Measurements from ENCODE around the gene POLR2A. TPM values are rescaled to one million over a fixed set of nuclear protein-coding genes. Genes with fewer than 3 reads are reported as not detected.

Gene POLR2A
- total RNA-seq, 4 donors from 2014 or later = 19.7 to 167 (median 77.6) TPM

GRCh38 chr17:7508846-7509245, 24.7 kb downstream of the POLR2A start:
- no peaks in the 10 kb centered on the region for H3K4me1 ChIP-seq
- H3K27ac ChIP-seq = no peak overlapping the region
- no peak for TF ChIP-seq POLR2A (IDR thresholded peaks at IDR 0.05)
- TF ChIP-seq CTCF (IDR thresholded peaks at IDR 0.05) = no peak
- no peaks in the 10 kb centered on the region for H3K9me3 ChIP-seq
- no peak for DNase-seq
- intact Hi-C loops (cut with DNase I; ENCODE audit: low total_unique reads) = no loop called here
- H3K36me3 ChIP-seq = no peaks in the 10 kb centered on the region
- no peaks in the 10 kb centered on the region for H3K27me3 ChIP-seq
- no peak overlapping the region for H3K4me3 ChIP-seq

DNA sequence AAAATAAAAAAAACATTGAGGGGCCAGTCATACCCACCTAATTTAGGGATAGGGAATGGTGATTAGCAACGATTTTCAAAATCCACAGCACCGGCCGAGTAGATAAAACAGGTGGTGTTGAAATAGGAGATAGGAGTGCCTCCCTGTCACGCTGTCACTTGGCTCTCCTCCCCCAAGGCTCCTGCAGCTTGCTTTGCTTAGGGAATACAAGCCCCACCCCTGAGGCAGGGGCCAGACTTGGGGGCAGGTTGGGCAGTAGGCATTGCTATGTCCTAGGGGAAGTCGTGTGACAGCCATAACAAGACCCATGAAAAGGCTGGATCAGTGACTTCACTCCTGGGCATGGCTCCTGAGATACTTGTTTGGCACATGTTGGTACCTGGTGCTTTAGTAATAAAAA, 25.8 kb downstream of the POLR2A start:
- H3K36me3 ChIP-seq = no peaks in the 10 kb centered on the region
- intact Hi-C loops (cut with DNase I; ENCODE audit: low total_unique reads) = no loop called here
- no peaks in the 10 kb centered on the region for H3K9me3 ChIP-seq
- no peak overlapping the region for H3K27ac ChIP-seq
- peaks cover 0 to 3% of the 10 kb centered on the region in 2 donors for H3K4me1 ChIP-seq
- TF ChIP-seq CTCF (IDR thresholded peaks at IDR 0.05) (no peak), POLR2A (IDR thresholded peaks at IDR 0.05) (no peak)
- H3K27me3 ChIP-seq = no peaks in the 10 kb centered on the region
- H3K4me3 ChIP-seq = no peak overlapping the region
- no peak for DNase-seq

DNA sequence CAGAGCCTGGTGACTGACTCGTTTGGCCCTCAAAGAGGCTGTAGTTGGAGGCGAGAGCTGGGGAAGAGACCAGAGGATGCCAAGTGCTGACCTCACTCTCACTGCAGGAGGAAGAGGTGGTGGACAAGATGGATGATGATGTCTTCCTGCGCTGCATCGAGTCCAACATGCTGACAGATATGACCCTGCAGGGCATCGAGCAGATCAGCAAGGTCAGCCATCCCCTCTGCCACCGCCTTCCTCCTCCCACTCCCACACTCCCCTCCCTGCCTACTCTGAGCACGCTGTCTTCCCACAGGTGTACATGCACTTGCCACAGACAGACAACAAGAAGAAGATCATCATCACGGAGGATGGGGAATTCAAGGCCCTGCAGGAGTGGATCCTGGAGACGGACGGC, 26.9 kb downstream of the POLR2A start:
- intact Hi-C loops (cut with DNase I; ENCODE audit: low total_unique reads) = no loop called here
- no peak for DNase-seq
- Histone ChIP-seq H3K27ac (no peak overlapping the region), H3K27me3 (no peaks in the 10 kb centered on the region), H3K36me3 (no peaks in the 10 kb centered on the region), H3K4me3 (no peak overlapping the region), H3K4me1 (peaks cover 0 to 5% of the 10 kb centered on the region in 2 donors), H3K9me3 (no peaks in the 10 kb centered on the region)
- no peak for TF ChIP-seq CTCF (IDR thresholded peaks at IDR 0.05)
- no peak for TF ChIP-seq POLR2A (IDR thresholded peaks at IDR 0.05)

DNA sequence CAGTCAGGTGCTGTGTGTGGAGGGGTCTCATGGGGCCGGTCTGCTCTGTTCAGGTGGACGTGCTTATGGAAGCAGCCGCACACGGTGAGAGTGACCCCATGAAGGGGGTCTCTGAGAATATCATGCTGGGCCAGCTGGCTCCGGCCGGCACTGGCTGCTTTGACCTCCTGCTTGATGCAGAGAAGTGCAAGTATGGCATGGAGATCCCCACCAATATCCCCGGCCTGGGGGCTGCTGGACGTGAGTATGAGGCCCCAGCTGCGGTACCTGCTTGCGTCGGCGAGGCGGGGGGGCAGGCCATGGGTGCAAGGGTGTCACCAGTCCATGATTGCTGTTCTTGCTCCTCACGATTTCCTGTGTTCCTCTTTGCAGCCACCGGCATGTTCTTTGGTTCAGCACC, 27.9 kb downstream of the POLR2A start:
- no peaks in the 10 kb centered on the region for H3K36me3 ChIP-seq
- H3K4me1 ChIP-seq = peaks cover 0 to 5% of the 10 kb centered on the region in 2 donors
- no peak for DNase-seq

More for the DNA sequence above, 27.9 kb downstream of the POLR2A start:
- intact Hi-C loops (cut with DNase I; ENCODE audit: low total_unique reads) = loop anchor here (2.0 kb wide), 1 partner anchor 49 kb away; the partner anchor contains the start of gene SENP3
- no peaks in the 10 kb centered on the region for H3K9me3 ChIP-seq
- no peaks in the 10 kb centered on the region for H3K27me3 ChIP-seq
- no peak overlapping the region for H3K27ac ChIP-seq
- TF ChIP-seq POLR2A (IDR thresholded peaks at IDR 0.05) (no peak), CTCF (IDR thresholded peaks at IDR 0.05) (no peak)
- H3K4me3 ChIP-seq = no peak overlapping the region

Measured in uterus (tissue), 4 donors.